MG63 (cell line): ENCODE data around the gene ENTPD6. TPM values are rescaled to one million over a fixed set of nuclear protein-coding genes. Genes with fewer than 3 reads are reported as not detected.
"Not testable (repeated sequence)": the region's sequence is repeated elsewhere in the genome, so short reads cannot be mapped to it uniquely, and the experiment has no call there.

Experiments
- DNase-seq: peaks from one replicate; pipeline ENCODE4 v3.0.0-alpha.2; 2020
- H3K27me3 ChIP-seq: fragments of 250-450 bp; sonication (Bioruptor Pico); 2 replicates; pipeline ENCODE4 v1.5.1; 2020; ENCODE audit warnings: mild to moderate bottlenecking, moderate library complexity
- H3K36me3 ChIP-seq: fragments of 250-450 bp; sonication (Bioruptor Pico); 2 replicates; pipeline ENCODE4 v1.5.1; 2020; ENCODE audit warnings: mild to moderate bottlenecking, moderate library complexity
- H3K4me3 ChIP-seq: fragments of 250-450 bp; sonication (Bioruptor Pico); 2 replicates; pipeline ENCODE4 v1.5.1; 2020; ENCODE audit warnings: mild to moderate bottlenecking, moderate library complexity
- H3K9me3 ChIP-seq: fragments of 250-450 bp; sonication (Bioruptor Pico); 2 replicates; pipeline ENCODE4 v1.5.1; 2020; ENCODE audit warnings: mild to moderate bottlenecking, moderate library complexity
- total RNA-seq: library from RNA; depleted of rRNA; stranded (reverse); fragments of >200 nt; shearing (Covaris generic); gene quantifications from 2 replicates; pipeline ENCODE4 v1.2.3, GENCODE V29; 2014; ENCODE audit warnings: low replicate concordance

ENTPD6 gene
- total RNA-seq, 1 experiment from 2014 or later: 59.6 TPM

DNA sequence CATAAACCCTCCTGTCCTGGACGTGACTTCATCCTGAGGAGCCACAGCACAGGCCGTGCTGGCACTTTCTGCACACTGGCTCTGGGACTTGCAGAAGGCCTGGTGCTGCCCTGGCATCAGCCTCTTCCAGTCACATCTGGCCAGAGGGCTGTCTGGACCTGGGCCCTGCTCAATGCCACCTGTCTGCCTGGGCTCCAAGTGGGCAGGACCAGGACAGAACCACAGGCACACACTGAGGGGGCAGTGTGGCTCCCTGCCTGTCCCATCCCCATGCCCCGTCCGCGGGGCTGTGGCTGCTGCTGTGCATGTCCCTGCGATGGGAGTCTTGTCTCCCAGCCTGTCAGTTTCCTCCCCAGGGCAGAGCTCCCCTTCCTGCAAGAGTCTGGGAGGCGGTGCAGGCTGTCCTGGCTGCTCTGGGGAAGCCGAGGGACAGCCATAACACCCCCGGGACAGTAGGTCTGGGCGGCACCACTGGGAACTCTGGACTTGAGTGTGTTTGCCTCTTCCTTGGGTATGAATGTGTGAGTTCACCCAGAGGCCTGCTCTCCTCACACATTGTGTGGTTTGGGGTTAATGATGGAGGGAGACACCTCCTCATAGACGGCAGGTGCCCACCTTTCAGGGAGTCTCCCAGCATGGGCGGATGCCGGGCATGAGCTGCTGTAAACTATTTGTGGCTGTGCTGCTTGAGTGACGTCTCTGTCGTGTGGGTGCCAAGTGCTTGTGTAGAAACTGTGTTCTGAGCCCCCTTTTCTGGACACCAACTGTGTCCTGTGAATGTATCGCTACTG, 30.3 kb downstream of the ENTPD6 start:
- Histone ChIP-seq H3K36me3 (no peaks in the 10 kb centered on the region), H3K27me3 (no peaks in the 10 kb centered on the region), H3K9me3 (no peaks in the 10 kb centered on the region), H3K4me3 (no peak overlapping the region)
- DNase-seq: no peak

DNA sequence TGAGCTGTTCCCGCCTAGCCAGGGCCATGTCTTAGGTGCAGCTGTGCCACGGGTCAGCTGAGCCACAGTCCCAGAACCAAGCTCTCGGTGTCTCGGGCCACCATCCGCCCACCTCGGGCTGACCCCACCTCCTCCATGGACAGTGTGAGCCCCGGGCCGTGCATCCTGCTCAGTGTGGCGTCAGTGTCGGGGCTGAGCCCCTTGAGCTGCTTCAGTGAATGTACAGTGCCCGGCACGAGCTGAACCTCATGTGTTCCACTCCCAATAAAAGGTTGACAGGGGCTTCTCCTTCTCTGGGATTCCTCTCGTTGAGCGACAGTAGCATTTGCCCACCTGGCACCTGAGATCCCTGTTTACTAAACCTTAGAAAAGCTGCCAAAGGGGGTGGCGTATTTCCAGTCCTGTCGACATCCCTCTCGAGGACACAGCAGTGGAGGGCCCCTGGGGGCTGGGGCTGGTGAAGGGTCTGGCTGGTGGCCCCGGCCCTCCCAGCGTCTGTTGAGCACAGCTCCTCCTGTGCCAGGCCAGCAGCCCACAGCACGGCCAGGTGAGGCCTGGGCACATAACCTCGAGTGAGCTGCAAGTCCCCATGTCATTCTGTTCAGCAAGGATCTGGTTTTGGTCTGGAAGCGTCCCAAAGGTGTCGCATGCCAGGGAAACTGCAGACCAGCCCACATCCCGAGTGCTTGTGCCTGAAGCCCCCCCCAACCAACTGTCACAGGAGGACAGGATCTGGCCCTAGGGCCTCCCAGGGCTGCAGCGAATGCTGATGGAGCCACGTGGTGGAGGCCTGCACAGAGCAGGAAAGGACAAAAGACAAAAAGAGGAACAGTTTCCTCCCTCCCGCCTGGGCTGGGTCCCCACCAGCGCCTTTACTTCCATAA, 31.2 kb downstream of the ENTPD6 start:
- H3K9me3 ChIP-seq: no peaks in the 10 kb centered on the region
- H3K27me3 ChIP-seq: no peaks in the 10 kb centered on the region
- no peaks in the 10 kb centered on the region for H3K36me3 ChIP-seq
- no peak for DNase-seq
- no peak overlapping the region for H3K4me3 ChIP-seq

DNA sequence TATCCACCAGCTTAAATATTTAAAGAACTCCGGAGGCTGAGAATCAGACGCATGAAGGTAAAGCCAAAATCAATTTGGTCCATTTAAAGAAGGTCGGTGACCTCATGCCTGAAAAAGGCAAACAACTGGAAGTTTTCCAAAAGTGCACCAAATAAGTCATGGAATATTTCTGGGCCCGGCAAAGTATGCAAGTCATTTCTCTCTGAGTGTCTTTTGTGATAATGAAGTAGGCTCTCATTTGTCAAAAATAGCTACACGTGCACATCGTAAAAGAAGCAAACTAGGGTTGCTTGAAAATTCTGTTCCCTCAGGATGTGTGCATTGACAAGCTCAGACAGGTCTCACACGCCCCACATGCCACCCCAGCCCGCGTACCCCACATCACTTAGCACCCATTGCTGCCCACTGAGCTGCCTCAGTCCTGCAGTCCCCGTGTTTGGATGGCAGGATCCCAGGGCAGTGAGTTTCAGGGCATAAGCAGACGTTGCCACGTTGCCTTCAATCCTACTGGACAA, 31.9 kb downstream of the ENTPD6 start:
- no peaks in the 10 kb centered on the region for H3K27me3 ChIP-seq
- no peak for DNase-seq
- H3K9me3 ChIP-seq: no peaks in the 10 kb centered on the region
- no peak overlapping the region for H3K4me3 ChIP-seq
- no peaks in the 10 kb centered on the region for H3K36me3 ChIP-seq

DNA sequence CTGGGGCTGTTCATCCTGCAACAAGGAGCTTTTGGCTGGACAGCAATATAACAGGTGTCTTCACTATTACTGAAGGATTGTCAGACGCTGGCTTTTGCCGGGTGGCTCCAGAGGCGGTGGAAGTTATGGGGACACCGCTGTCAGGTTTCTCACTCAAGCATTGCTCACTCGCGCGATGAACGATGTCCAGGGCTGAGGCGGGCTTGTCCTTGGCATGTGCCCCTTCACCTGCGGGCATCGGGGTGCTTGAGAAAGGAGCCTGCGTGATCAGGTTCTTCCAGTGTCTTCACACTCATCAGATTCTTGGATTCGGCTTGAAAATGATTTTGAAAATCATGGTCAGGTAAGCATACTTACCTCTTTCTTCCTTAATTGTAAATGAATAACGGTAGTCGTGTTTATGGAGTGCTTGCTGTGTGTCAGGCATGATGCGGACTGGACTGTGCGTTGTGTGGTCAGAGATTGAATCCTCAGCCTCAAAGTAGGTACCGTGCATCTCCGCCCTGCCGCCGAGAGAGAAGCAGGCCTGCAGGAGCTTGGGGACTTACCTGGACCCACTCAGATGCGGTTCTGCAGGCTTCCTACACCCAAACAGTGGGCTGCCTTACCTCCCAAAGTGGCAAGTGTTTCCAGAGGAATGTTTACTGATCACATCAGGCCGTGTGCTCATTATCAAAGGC, 34.1 kb downstream of the ENTPD6 start:
- no peak for DNase-seq

DNA sequence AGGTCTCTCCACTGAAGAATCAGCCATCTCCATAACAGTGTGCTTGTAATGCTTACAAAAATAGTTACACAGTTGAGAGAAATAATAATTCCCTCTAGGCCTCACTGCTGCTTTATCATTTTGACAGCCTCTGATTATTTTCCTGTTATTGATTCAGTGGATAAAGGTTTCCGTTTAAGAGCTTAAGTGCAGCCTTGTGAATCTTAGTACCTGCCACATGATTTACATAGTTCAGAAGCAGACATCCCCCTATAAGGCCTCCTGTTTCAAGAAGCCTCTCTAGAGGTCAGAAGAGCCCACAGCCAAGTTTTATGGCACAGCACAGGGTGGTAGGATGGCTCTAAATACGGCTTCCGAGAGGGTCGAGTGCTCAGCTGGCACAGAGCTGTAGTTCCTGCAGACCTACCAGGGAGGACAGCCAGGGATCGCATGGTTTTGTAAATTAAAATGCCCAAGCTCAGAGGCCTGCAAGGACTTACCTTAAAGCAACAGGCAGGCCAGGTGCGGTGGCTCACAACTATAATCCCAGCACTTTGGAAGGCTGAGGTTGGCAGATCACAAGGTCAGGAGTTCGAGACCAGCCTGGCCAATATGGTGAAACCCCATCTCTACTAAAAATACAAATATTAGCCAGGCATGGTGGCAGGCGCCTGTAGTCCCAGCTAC, 34.8 kb downstream of the ENTPD6 start:
- H3K4me3 ChIP-seq: no peak overlapping the region
- no peaks in the 10 kb centered on the region for H3K9me3 ChIP-seq
- no peak for DNase-seq
- H3K36me3 ChIP-seq: no peaks in the 10 kb centered on the region
- no peaks in the 10 kb centered on the region for H3K27me3 ChIP-seq

More for the DNA sequence above, 34.1 kb downstream of the ENTPD6 start:
- no peaks in the 10 kb centered on the region for H3K9me3 ChIP-seq
- no peaks in the 10 kb centered on the region for H3K27me3 ChIP-seq
- no peak overlapping the region for H3K4me3 ChIP-seq
- no peaks in the 10 kb centered on the region for H3K36me3 ChIP-seq

DNA sequence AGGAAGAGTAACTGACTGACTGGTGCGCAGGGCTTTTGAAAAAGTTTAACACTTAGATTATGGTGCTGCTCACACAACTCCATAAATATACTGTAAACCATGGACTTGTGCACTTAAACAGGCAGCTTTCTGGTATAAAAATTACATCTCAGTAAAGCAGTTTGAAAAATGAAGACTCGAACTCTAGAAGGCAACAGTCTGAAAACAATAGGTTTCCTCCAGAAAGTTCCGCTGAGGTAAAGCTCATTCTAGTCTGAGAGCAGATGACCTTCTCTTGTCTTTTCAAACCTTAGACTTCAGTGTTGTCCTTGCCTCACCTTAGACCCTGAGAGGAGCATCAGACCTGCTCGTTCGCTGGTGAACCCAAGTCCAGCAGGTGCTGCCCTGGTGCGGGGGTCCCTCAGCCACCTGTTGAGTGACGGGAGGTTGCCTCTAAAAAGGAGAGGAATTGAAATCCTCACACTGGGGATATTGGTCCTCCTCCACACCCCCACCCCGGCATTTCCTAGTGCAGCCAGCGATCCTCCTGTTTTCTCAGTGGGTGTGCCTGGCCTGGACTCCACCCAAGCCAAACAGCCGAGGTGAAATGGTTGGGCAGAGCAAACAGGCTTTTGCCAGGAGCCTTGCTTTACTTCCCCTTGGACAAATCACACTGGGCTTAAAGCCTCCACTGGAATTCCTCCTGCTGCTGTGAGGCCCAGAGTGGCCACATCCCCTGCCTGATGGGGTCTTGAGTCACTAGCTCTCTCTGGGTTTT, 37.7 kb downstream of the ENTPD6 start:
- Histone ChIP-seq H3K27me3 (no peaks in the 10 kb centered on the region), H3K9me3 (no peaks in the 10 kb centered on the region), H3K4me3 (no peak overlapping the region), H3K36me3 (no peaks in the 10 kb centered on the region)
- DNase-seq: peak; percentile 88

DNA sequence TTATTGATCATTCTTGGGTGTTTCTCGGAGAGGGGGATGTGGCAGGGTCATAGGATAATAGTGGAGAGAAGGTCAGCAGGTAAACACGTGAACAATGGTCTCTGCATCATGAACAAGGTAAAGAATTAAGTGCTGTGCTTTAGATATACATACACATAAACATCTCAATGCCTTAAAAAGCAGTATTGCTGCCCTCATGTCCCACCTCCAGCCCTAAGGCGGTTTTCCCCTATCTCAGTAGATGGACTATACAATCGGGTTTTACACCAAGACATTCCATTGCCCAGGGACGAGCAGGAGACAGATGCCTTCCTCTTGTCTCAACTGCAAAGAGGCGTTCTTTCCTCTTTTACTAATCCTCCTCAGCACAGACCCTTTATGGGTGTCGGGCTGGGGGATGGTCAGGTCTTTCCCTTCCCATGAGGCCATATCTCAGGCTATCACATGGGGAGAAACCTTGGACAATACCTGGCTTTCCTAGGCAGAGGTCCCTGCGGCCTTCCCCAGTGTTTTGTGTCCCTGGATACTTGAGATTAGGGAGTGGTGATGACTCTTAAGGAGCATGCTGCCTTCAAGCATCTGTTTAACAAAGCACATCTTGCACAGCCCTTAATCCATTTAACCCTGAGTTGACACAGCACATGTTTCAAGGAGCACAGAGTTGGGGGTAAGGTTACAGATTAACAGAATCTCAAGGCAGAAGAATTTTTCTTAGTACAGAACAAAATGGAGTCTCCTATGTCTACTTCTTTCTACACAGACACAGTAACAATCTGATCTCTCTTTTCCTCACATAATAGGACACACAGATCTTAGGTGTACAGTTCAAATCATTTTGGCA, 38.7 kb downstream of the ENTPD6 start:
- not testable (repeated sequence) for H3K27me3 ChIP-seq, DNase-seq, H3K9me3 ChIP-seq, H3K4me3 ChIP-seq, H3K36me3 ChIP-seq

DNA sequence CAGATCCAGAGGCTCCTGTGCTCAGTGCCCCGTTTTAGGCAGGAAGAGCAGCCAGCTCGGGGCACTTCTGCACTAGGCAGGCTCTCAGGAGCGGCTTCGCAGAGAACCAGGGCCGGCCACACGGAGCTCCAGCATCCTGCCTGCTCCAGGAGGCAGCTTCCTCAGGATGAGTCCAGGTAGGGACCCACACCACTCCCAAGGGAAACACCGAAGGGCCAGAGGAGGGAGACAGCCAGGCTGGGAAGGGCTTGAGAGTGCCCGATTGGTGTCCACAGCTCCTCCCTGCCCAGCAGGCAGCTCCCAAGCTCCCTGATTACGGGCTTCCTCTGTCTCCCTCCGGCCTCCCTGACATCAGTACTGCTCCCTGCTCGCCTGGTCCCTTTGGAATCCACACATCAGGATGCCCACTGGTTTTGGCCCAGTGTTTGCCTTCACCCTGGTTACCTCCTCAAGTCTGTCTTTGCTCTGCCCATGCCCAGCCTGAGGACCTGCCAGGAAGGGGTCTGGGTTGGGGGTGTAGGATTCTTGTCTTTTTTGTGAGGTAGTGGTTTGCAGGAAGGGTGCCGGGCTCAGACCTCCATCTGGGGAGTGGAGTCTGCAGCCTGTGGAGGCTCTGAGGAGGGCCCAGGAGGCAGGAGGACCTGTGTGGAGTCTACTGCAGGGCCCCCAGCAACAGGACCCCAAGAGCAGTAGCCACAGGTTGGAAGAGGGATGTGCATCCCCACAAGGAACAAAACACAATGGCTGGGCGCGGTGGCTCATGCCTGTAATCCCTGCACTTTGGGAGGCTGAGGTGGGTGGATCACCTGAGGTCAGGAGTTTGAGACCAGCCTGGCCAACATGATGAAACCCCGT, 41.2 kb downstream of the ENTPD6 start:
- Histone ChIP-seq H3K27me3 (no peaks in the 10 kb centered on the region), H3K4me3 (no peak overlapping the region), H3K36me3 (no peaks in the 10 kb centered on the region), H3K9me3 (no peaks in the 10 kb centered on the region)
- no peak for DNase-seq

DNA sequence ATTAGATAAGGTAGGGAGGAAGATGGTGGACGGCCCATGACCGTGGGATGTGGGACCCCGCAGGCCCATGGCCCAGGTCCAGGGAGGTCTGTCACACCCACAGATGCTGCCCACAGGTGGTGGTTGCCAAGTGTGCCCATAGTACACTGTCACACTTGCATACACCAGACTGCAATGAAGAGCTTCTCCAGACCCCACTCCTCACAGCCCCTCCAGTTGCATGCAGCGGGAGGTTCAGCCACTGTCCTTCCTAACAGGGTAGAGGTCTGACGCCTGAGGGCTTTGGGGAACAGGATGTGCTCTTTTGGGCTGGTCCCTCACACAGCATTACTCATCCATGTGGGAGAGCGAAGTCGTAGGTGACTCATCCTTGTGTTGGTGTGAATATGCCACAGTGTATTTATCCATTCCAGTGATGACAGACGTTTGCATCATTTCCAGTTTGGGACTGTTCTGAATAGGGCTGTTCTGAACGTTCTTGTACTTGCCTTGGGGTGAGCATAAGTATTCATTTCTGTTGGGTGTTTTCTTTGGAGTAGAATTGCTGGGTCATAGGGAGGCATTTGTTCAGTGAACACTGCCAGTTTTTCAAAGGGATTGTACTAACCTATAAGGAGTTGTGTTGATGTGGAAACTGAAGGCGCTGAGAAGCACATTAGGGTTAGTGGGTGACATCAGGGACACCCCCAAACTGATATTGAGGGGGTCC, 42.3 kb downstream of the ENTPD6 start:
- H3K9me3 ChIP-seq: no peaks in the 10 kb centered on the region
- no peaks in the 10 kb centered on the region for H3K27me3 ChIP-seq
- no peak overlapping the region for H3K4me3 ChIP-seq
- peak; percentile 90 for DNase-seq
- H3K36me3 ChIP-seq: no peaks in the 10 kb centered on the region

DNA sequence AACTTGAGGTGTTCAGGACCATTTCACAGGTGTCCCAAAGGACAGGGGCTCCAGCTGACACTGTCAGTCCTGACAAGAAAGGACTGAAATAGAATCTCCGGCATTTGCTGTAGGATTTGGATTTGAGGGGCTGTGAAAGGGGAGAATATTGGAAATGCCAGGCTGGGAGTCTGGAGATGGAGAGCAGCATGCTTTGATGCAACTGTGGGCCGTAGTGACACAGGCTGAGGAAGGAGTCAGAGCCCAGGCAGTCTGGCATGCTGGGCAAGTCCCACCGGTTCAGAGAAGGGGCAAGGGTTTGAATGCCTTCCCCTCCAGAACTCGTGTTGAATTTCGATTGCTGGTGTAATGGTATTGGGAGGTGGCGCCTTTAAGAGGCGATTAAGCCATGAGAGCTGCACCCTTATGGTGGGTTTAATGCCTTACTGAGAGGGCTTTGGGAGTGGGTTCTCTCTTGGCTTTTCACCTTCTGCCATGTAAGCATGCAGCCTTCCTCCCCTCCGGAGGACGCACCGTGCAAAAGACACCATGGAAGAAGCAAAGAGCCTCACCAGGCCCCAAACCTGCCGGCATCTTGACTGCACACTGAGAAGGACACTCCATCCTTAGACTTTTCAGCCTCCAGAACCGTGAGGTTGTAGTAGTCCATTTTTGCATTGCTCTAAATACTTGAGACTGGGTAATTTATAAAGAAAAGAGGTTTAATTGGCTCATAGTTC, 43.0 kb downstream of the ENTPD6 start:
- peak; percentile 28 for DNase-seq
- Histone ChIP-seq H3K27me3 (no peaks in the 10 kb centered on the region), H3K9me3 (no peaks in the 10 kb centered on the region), H3K4me3 (no peak overlapping the region), H3K36me3 (no peaks in the 10 kb centered on the region)

DNA sequence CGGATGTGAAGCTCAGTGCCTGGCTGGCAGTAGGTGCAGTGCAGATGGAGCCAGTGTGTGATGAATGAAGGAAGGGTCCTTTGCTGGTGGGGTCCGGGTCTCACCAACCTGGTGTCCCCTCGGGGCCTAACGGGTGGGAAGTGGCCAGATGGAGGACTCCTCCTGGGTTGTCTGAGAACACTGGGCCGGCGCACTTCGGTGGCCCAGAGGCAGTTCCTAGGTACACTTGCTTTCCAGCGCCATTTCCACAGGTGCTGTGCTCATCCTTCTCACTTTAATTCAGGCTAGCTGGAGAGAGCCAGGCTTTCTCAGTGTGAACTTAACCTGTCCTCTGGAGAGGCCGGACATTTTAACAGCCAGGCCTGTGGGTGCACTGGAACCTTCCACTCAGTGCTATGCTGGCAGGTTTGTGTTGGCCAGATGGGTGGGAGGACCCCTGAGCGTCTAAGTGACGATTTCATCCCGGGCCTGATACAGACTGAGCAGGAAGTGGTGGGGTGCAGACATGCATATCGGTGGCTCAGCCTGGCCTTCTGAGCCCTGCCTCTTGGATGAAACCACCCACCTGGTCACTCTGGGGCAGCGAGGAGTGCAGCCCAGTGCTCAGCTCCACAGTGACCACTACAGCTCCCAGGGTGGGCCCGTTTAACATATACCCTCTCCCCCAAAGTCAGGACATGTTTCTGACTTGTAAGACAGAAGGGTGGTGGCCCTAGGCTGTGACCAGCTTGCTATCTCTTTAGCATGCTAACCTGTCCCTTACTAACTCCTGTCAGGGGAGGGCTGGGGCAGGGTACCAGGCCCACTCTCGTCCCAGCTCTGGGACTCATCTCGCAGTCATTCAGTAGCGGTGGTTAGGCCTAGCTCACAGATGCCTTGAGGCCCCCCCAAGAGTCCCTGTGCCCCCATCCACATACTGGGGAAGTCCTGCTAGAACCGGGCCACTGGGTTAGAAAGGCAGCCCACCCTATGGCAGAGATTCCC, 44.2 kb downstream of the ENTPD6 start:
- no peaks in the 10 kb centered on the region for H3K27me3 ChIP-seq
- no peaks in the 10 kb centered on the region for H3K36me3 ChIP-seq
- no peak for DNase-seq
- no peaks in the 10 kb centered on the region for H3K9me3 ChIP-seq
- no peak overlapping the region for H3K4me3 ChIP-seq

DNA sequence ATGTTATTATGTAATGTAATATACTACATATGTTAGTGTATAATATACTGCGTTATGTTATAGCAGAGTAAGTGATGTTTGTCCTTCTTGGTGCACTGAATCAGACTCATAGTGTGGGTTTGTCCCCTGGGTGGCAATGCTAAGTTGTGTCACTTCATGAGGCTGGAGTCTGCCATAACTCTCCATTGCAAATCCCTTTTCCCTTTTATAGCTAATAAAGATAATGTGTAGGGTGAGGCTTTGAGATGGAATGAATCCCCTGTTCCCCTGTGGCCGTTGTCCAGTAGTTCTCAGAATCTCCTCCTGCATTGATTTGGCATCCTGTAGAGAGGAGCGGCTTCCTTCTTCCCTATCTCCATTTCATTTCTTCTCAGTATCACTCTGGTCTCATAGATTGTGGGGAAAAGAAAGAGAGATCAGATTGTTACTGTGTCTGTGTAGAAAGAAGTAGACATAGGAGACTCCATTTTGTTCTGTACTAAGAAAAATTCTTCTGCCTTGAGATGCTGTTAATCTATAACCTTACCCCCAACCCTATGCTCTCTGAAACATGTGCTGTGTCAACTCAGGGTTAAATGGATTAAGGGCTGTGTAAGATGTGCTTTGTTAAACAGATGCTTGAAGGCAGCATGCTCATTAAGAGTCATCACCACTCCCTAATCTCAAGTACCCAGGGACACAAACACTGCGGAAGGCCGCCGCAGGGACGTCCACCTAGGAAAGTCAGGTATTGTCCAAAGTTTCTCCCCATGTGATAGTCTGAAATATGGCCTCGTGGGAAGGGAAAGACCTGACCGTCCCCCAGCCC, 45.5 kb downstream of the ENTPD6 start:
- H3K4me3 ChIP-seq, H3K27me3 ChIP-seq, H3K9me3 ChIP-seq, DNase-seq, H3K36me3 ChIP-seq: not testable (repeated sequence)
